ENCODE data around the gene CYTH1.

- TF ChIP-seq, protein P1, sequence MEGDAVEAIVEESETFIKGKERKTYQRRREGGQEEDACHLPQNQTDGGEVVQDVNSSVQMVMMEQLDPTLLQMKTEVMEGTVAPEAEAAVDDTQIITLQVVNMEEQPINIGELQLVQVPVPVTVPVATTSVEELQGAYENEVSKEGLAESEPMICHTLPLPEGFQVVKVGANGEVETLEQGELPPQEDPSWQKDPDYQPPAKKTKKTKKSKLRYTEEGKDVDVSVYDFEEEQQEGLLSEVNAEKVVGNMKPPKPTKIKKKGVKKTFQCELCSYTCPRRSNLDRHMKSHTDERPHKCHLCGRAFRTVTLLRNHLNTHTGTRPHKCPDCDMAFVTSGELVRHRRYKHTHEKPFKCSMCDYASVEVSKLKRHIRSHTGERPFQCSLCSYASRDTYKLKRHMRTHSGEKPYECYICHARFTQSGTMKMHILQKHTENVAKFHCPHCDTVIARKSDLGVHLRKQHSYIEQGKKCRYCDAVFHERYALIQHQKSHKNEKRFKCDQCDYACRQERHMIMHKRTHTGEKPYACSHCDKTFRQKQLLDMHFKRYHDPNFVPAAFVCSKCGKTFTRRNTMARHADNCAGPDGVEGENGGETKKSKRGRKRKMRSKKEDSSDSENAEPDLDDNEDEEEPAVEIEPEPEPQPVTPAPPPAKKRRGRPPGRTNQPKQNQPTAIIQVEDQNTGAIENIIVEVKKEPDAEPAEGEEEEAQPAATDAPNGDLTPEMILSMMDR (IDR thresholded peaks at IDR 0.05): no peak
- no peak for TF ChIP-seq EZH2 (IDR thresholded peaks at IDR 0.05; ENCODE audit: borderline replicate concordance, insufficient read depth, low read depth, low read length, poor library complexity, severe bottlenecking)
These were observed 46.1 kb downstream of the CYTH1 start for GRCh38 chr17:78735832-78736525.

Data from B cell (primary cell).